SK-N-SH (cell line): ENCODE data around the gene TTC39C.

ENCODE experiments used
- CTCF ChIP-seq: fragments of 200-600 bp; sonication (generic); IDR thresholded peaks from 2 replicates; pipeline ENCODE4 v1.6.1; 2017; ENCODE audit warnings: antibody characterized with exemption, mild to moderate bottlenecking, moderate library complexity
- EZH2phosphoT487 ChIP-seq: fragments of 200-600 bp; sonication (generic); IDR thresholded peaks from 2 replicates; pipeline ENCODE4 v1.6.1; 2017; ENCODE audit warnings: low read depth, mixed run types, mild to moderate bottlenecking, antibody characterized with exemption, moderate library complexity, borderline replicate concordance
- JUND ChIP-seq: IDR thresholded peaks from 2 replicates; pipeline ENCODE4 v1.4.0; 2012
- PBX3 ChIP-seq: IDR thresholded peaks from 2 replicates; pipeline ENCODE4; 2012
- RAD21 ChIP-seq: IDR thresholded peaks from 2 replicates; pipeline ENCODE4 v1.6.1; 2012; ENCODE audit warnings: mild to moderate bottlenecking, low read length
- USF2 ChIP-seq: fragments of 150-350 bp; IDR thresholded peaks from 2 replicates; pipeline ENCODE4 v1.6.1; 2017; ENCODE audit warnings: antibody characterized with exemption, low read length, low read depth, borderline replicate concordance

- no peak for TF ChIP-seq CTCF
- TF ChIP-seq EZH2phosphoT487, result no peak
- TF ChIP-seq PBX3, result no peak
- no peak for TF ChIP-seq JUND
- no peak for TF ChIP-seq RAD21
- no peak for TF ChIP-seq USF2
Measured at GRCh38 chr18:24177499-24178133, 163.1 kb downstream of the TTC39C start.
